Measurements from ENCODE around the gene SUCLA2. TPM values are rescaled to one million over a fixed set of nuclear protein-coding genes. Genes with fewer than 3 reads are reported as not detected.

SUCLA2 gene
- total and polyA plus RNA-seq, 2 donors (not counting 3 experiments of a cell fraction or from before 2014, with no cell fraction given): 13.6 to 37.0 TPM

DNA sequence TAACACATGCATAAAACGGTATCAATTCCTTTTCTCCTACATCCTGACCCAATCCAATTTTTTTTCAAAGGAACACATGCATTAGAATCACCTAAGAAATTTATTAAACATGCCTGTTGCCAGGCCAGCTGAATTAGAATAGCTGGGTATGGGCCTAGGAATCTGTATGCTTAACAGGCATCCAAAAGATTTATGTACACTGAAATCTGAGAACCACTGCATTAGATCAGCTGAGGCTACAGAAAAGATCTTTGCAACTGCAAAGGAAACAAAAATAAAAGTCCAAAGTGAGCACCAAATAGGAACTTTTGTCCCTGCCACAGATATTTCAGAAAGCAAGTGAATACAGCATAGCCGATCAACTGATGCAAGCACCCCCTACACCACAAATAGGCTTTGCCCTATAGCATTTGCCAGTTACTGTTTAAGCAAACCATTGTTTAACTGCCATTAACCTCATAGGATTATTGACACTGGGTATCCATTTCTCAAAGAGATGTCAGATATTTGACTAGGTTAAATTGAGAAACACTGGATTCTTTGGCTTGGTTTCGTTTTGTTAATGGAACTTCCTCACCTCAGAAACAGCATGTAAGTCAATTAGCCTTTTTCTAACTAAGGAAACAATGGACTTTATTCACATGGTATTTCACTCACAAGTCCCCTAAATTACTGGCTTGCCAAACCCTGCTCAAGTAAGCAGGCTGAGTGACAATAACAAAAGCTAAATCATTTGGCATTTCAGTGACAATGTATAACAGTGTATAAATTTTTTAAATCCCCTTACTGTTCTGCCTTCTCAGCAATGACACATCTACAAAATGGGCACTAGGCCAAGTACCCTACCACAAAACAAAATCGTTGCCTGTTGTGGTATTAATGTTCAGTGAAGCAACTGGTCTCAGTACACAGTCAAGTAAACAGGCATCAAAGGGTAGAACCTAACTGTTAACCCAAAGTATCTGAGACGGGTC is 67.8 kb downstream of the SUCLA2 start:
- H3K27ac ChIP-seq (ENCODE audit: insufficient read depth, low read depth, low read length): no peak overlapping the region
- no peaks in the 10 kb centered on the region for H3K4me1 ChIP-seq (ENCODE audit: control insufficient read depth, extremely low read depth, insufficient read depth, low read length)
- H3K9me3 ChIP-seq (replicated peaks; ENCODE audit: control insufficient read depth, insufficient read depth, low read length): no peaks in the 10 kb centered on the region
- no peak overlapping the region for H2AFZ ChIP-seq (ENCODE audit: low read depth, low read length)
- no peak overlapping the region for H3K4me3 ChIP-seq (replicated peaks in 1 of 3; ENCODE audit: insufficient read depth in 1 of 3, low read depth in 1 of 3, low read length in 3 of 3)
- H3K79me2 ChIP-seq (ENCODE audit: control insufficient read depth, insufficient read depth, low read length): no peaks in the 10 kb centered on the region
- H3K9me1 ChIP-seq (replicated peaks; ENCODE audit: control insufficient read depth, extremely low read depth, insufficient read depth, low read length): no peaks in the 10 kb centered on the region
- no peaks in the 10 kb centered on the region for H3K27me3 ChIP-seq (ENCODE audit: control insufficient read depth in 2 of 2, insufficient read depth in 2 of 2, low read length in 2 of 2)
- no peak for FAIRE-seq
- H4K20me1 ChIP-seq (replicated peaks; ENCODE audit: control insufficient read depth, extremely low read depth, insufficient read depth, low read length): no peaks in the 10 kb centered on the region
- DNase-seq (ENCODE audit: low read depth, low spot score): no peak
- ChIA-PET CTCF (no interaction called here), POLR2A (no interaction called here)
- H3K4me2 ChIP-seq (ENCODE audit: insufficient read depth, low read length): no peak overlapping the region
- no peaks in the 10 kb centered on the region for H3K36me3 ChIP-seq (ENCODE audit: control insufficient read depth in 2 of 2, extremely low read depth in 1 of 2, insufficient read depth in 2 of 2, low read length in 2 of 2)
- no peak overlapping the region for H3K9ac ChIP-seq (replicated peaks; ENCODE audit: extremely low read depth, insufficient read depth, low read length)
- intact Hi-C loops (cut with micrococcal nuclease): no loop called here
- dilution Hi-C loops (cut with MboI; ENCODE audit: extremely low pct_ligation_motif_present, low sequenced_read_pairs): no loop called here
- TF ChIP-seq, protein P1, sequence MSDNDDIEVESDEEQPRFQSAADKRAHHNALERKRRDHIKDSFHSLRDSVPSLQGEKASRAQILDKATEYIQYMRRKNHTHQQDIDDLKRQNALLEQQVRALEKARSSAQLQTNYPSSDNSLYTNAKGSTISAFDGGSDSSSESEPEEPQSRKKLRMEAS (IDR thresholded peaks at IDR 0.05; ENCODE audit: insufficient read depth, insufficient read length): no peak
- TF ChIP-seq POLR2A (IDR thresholded peaks at IDR 0.05; ENCODE audit: low read depth, low read length) (no peak), POLR2AphosphoS5 (IDR thresholded peaks at IDR 0.05; ENCODE audit: insufficient read depth, low read depth, low read length) (no peak), GATA2 (IDR thresholded peaks at IDR 0.05; ENCODE audit: insufficient read depth, insufficient read length, low read depth, low read length) (no peak), JUN (IDR thresholded peaks at IDR 0.05; ENCODE audit: borderline replicate concordance, insufficient read depth, insufficient read length, low read depth) (no peak), FOS (IDR thresholded peaks at IDR 0.05; ENCODE audit: borderline replicate concordance, insufficient read depth, low read length) (no peak), EZH2 (IDR thresholded peaks at IDR 0.05; ENCODE audit: borderline replicate concordance, low read depth, low read length, severe bottlenecking) (no peak), MYC (IDR thresholded peaks at IDR 0.05; ENCODE audit: low read depth, low read length) (no peak)
- TF ChIP-seq, protein P2, sequence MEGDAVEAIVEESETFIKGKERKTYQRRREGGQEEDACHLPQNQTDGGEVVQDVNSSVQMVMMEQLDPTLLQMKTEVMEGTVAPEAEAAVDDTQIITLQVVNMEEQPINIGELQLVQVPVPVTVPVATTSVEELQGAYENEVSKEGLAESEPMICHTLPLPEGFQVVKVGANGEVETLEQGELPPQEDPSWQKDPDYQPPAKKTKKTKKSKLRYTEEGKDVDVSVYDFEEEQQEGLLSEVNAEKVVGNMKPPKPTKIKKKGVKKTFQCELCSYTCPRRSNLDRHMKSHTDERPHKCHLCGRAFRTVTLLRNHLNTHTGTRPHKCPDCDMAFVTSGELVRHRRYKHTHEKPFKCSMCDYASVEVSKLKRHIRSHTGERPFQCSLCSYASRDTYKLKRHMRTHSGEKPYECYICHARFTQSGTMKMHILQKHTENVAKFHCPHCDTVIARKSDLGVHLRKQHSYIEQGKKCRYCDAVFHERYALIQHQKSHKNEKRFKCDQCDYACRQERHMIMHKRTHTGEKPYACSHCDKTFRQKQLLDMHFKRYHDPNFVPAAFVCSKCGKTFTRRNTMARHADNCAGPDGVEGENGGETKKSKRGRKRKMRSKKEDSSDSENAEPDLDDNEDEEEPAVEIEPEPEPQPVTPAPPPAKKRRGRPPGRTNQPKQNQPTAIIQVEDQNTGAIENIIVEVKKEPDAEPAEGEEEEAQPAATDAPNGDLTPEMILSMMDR (IDR thresholded peaks at IDR 0.05; ENCODE audit: extremely low read depth in 1 of 2, insufficient read depth in 1 of 2, low read depth in 1 of 2, low read length in 2 of 2): no peak
- no TSS peak for BruUV-seq (replicated peaks)

Measured in endothelial cell of umbilical vein (primary cell).